HG02970 (cell line): ENCODE results near the gene IMPA2.
"Not testable (repeated sequence)": the region's sequence is repeated elsewhere in the genome, so short reads cannot be mapped to it uniquely, and the experiment has no call there.

Experiments
- ATAC-seq: cut with Tn5 transposase; IDR thresholded peaks from one replicate; pipeline ENCODE4 v1.9.1; 2021; ENCODE audit warnings: mild to moderate bottlenecking, moderate library complexity, moderate number of reproducible peaks; ENCODE audit not compliant: unreplicated experiment, low FRiP score

Gene IMPA2

GRCh38 chr18:12064086-12064763, 82.9 kb downstream of the IMPA2 start:
- ATAC-seq: no peak

- ATAC-seq: no peak
Observed at GRCh38 chr18:12065397-12065796, 84.1 kb downstream of the IMPA2 start.

- ATAC-seq: no peak
Observed at GRCh38 chr18:12066910-12067511, 85.7 kb downstream of the IMPA2 start.

- no peak for ATAC-seq
Observed at GRCh38 chr18:12067671-12068070, 86.4 kb downstream of the IMPA2 start.

GRCh38 chr18:12068316-12068949, 87.1 kb downstream of the IMPA2 start:
- ATAC-seq: not testable (repeated sequence)

GRCh38 chr18:12068950-12069320, 87.6 kb downstream of the IMPA2 start:
- no peak for ATAC-seq

GRCh38 chr18:12071066-12071465, 89.8 kb downstream of the IMPA2 start:
- ATAC-seq: not testable (repeated sequence)

GRCh38 chr18:12072996-12073395, 91.7 kb downstream of the IMPA2 start:
- no peak for ATAC-seq

- no peak for ATAC-seq
Observed at GRCh38 chr18:12074736-12075135, 93.4 kb downstream of the IMPA2 start.

- no peak for ATAC-seq
Observed at GRCh38 chr18:12076424-12077140, 95.3 kb downstream of the IMPA2 start.

GRCh38 chr18:12077994-12078393, 96.7 kb downstream of the IMPA2 start:
- not testable (repeated sequence) for ATAC-seq

- no peak for ATAC-seq
Observed at GRCh38 chr18:12079491-12080237, 98.4 kb downstream of the IMPA2 start.
